Body of pancreas (tissue), 4 donors: ENCODE measurements around the gene C5orf63.

Source experiments
- CTCF ChIP-seq, 7 experiments: fragments of 450-650 bp in 4 of 7; fragments of 200-600 bp in 3 of 7; sonication (generic) in 3 of 7; IDR thresholded peaks; one replicate each; pipeline ENCODE4 v1.5.1; 2016 to 2019; ENCODE audit warnings: antibody characterized with exemption in 7 of 7
- POLR2A ChIP-seq, 3 donors: fragments of 450-650 bp; IDR thresholded peaks; one replicate each; pipeline ENCODE4 v1.6.1; 2016; ENCODE audit warnings: antibody characterized with exemption in 3 of 3, mild to moderate bottlenecking in 2 of 3

- no peak for TF ChIP-seq POLR2A (IDR thresholded peaks at IDR 0.05)
- TF ChIP-seq CTCF (IDR thresholded peaks at IDR 0.05): no peak
Measured at GRCh38 chr5:127031863-127032232, 41.5 kb downstream of the C5orf63 start.
